ENCODE data around the gene UBAC1.

The UBAC1 gene

GRCh38 chr9:135937521-135938489 is 23.4 kb downstream of the UBAC1 start:
- DNase-seq, result no peak

GRCh38 chr9:135933114-135933513 is 28.1 kb downstream of the UBAC1 start:
- no peak for DNase-seq

- DNase-seq, result no peak
Observed at GRCh38 chr9:135932656-135933055, 28.5 kb downstream of the UBAC1 start.

GRCh38 chr9:135931349-135931820 is 29.8 kb downstream of the UBAC1 start:
- DNase-seq, result no peak

GRCh38 chr9:135930446-135931345 is 30.5 kb downstream of the UBAC1 start:
- no peak for DNase-seq

- DNase-seq, result peak; percentile 64
Observed at GRCh38 chr9:135929656-135930445, 31.3 kb downstream of the UBAC1 start.

- DNase-seq, result no peak
Observed at GRCh38 chr9:135928731-135929655, 32.2 kb downstream of the UBAC1 start.

- DNase-seq, result no peak
Observed at GRCh38 chr9:135928074-135928730, 33.0 kb downstream of the UBAC1 start.

GRCh38 chr9:135927195-135928013 is 33.8 kb downstream of the UBAC1 start:
- no peak for DNase-seq

- DNase-seq, result peak; percentile 92
Observed at GRCh38 chr9:135926402-135927194, 34.6 kb downstream of the UBAC1 start.

GRCh38 chr9:135925496-135926133 is 35.6 kb downstream of the UBAC1 start:
- DNase-seq, result no peak

GRCh38 chr9:135924628-135925338 is 36.4 kb downstream of the UBAC1 start:
- DNase-seq, result no peak

GRCh38 chr9:135923508-135923907 is 37.7 kb downstream of the UBAC1 start:
- no peak for DNase-seq

GRCh38 chr9:135921749-135922310 is 39.3 kb downstream of the UBAC1 start:
- no peak for DNase-seq

GRCh38 chr9:135920973-135921585 is 40.1 kb downstream of the UBAC1 start:
- DNase-seq, result no peak

- DNase-seq, result no peak
Observed at GRCh38 chr9:135920256-135920930, 40.8 kb downstream of the UBAC1 start.
